HG03460 (cell line): ENCODE measurements around the gene PRSS33.

Source experiments
- ATAC-seq: cut with Tn5 transposase; IDR thresholded peaks from one replicate; pipeline ENCODE4 v1.9.1; 2021; ENCODE audit not compliant: unreplicated experiment

The PRSS33 gene

GRCh38 chr16:2821487-2822157, 34.3 kb upstream of the PRSS33 start:
- ATAC-seq = no peak

GRCh38 chr16:2820836-2821486, 33.6 kb upstream of the PRSS33 start:
- ATAC-seq = no peak

- ATAC-seq = no peak
Measured at GRCh38 chr16:2819939-2820835, 32.8 kb upstream of the PRSS33 start.

- no peak for ATAC-seq
Measured at GRCh38 chr16:2819179-2819938, 32.0 kb upstream of the PRSS33 start.

- ATAC-seq = no peak
Measured at GRCh38 chr16:2818272-2818876, 31.0 kb upstream of the PRSS33 start.

GRCh38 chr16:2817340-2818271, 30.2 kb upstream of the PRSS33 start:
- ATAC-seq = no peak

- ATAC-seq = no peak
Measured at GRCh38 chr16:2816751-2817339, 29.5 kb upstream of the PRSS33 start, which contains the start of gene PRSS21. Gene PRSS21 (plus strand): TSS chr16:2817237. CDS start chr16:2817269, 32 bp downstream.

GRCh38 chr16:2815299-2815771, 28.0 kb upstream of the PRSS33 start:
- no peak for ATAC-seq

GRCh38 chr16:2814551-2815298, 27.4 kb upstream of the PRSS33 start:
- no peak for ATAC-seq

GRCh38 chr16:2813771-2814221, 26.4 kb upstream of the PRSS33 start:
- ATAC-seq = no peak

- no peak for ATAC-seq
Measured at GRCh38 chr16:2811703-2812471, 24.5 kb upstream of the PRSS33 start.

- no peak for ATAC-seq
Measured at GRCh38 chr16:2810651-2811050, 23.3 kb upstream of the PRSS33 start.

- no peak for ATAC-seq
Measured at GRCh38 chr16:2809149-2809760, 21.9 kb upstream of the PRSS33 start.

GRCh38 chr16:2808181-2808580, 20.8 kb upstream of the PRSS33 start:
- no peak for ATAC-seq

- no peak for ATAC-seq
Measured at GRCh38 chr16:2806286-2806685, 18.9 kb upstream of the PRSS33 start.

GRCh38 chr16:2804728-2805127, 17.4 kb upstream of the PRSS33 start:
- ATAC-seq = no peak
